NCI-H2196 treated with DMSO at 0.1 percent for 48 hours (cell line): ENCODE data around the gene MAP3K7.

Experiments
- DNase-seq: peaks from one replicate; lab custom pipeline; 2025; ENCODE audit not compliant: unreplicated experiment; lab: John Stamatoyannopoulos, UW

Gene MAP3K7

GRCh38 chr6:90533615-90534336 is 53.1 kb downstream of the MAP3K7 start:
- DNase-seq: no peak

- no peak for DNase-seq
Observed at GRCh38 chr6:90530882-90531281, 56.0 kb downstream of the MAP3K7 start.

- DNase-seq: no peak
Observed at GRCh38 chr6:90525421-90525820, 61.5 kb downstream of the MAP3K7 start.

GRCh38 chr6:90523779-90524310 is 63.0 kb downstream of the MAP3K7 start:
- no peak for DNase-seq

- DNase-seq: no peak
Observed at GRCh38 chr6:90521955-90522354, 64.9 kb downstream of the MAP3K7 start.

- no peak for DNase-seq
Observed at GRCh38 chr6:90516074-90516660, 70.7 kb downstream of the MAP3K7 start.

- no peak for DNase-seq
Observed at GRCh38 chr6:90514496-90514895, 72.4 kb downstream of the MAP3K7 start.

- no peak for DNase-seq
Observed at GRCh38 chr6:90508753-90509152, 78.1 kb downstream of the MAP3K7 start.

- no peak for DNase-seq
Observed at GRCh38 chr6:90502866-90503407, 83.9 kb downstream of the MAP3K7 start.

GRCh38 chr6:90502381-90502780 is 84.5 kb downstream of the MAP3K7 start:
- DNase-seq: no peak

GRCh38 chr6:90500458-90500857 is 86.4 kb downstream of the MAP3K7 start:
- no peak for DNase-seq

- DNase-seq: no peak
Observed at GRCh38 chr6:90497411-90497810, 89.5 kb downstream of the MAP3K7 start.

GRCh38 chr6:90496258-90497016 is 90.4 kb downstream of the MAP3K7 start:
- no peak for DNase-seq

GRCh38 chr6:90495216-90495817 is 91.6 kb downstream of the MAP3K7 start:
- DNase-seq: no peak

- no peak for DNase-seq
Observed at GRCh38 chr6:90494067-90494780, 92.6 kb downstream of the MAP3K7 start.

GRCh38 chr6:90493332-90493731 is 93.5 kb downstream of the MAP3K7 start:
- DNase-seq: no peak

GRCh38 chr6:90492798-90493197 is 94.1 kb downstream of the MAP3K7 start:
- DNase-seq: no peak

GRCh38 chr6:90492369-90492768 is 94.5 kb downstream of the MAP3K7 start:
- no peak for DNase-seq

- no peak for DNase-seq
Observed at GRCh38 chr6:90490030-90490716, 96.7 kb downstream of the MAP3K7 start.

GRCh38 chr6:90488816-90489215 is 98.1 kb downstream of the MAP3K7 start:
- no peak for DNase-seq
